Panc1 (cell line): Measurements from ENCODE around the gene EDNRB. TPM values are rescaled to one million over a fixed set of nuclear protein-coding genes. Genes with fewer than 3 reads are reported as not detected.

ENCODE experiments used
- ATAC-seq: fragments of 200-7000 bp; cut with Tn5 transposase; 2 replicates; pipeline ENCODE4 v1.9.1; 2020; ENCODE audit warnings: mild to moderate bottlenecking, moderate library complexity
- BruUV-seq: library from RNA; stranded (reverse); fragments of 400-500 nt; replicated peaks from 2 replicates; lab custom pipeline; 2021; lab: Mats Ljungman, UMichigan
- CTCF ChIA-PET: fragments of 300-600 bp; sonication (Branson Sonifier 250); formaldehyde crosslinking; loops from one replicate; lab custom pipeline; 2022; ENCODE audit warnings: antibody characterized with exemption; lab: Charles Lee
- POLR2A ChIA-PET: fragments of 300-600 bp; sonication (Branson Sonifier 250); formaldehyde crosslinking; loops from one replicate; lab custom pipeline; 2022; ENCODE audit warnings: antibody characterized with exemption; lab: Charles Lee
- DNase-seq: peaks from one replicate; pipeline ENCODE4 v3.0.0-alpha.2; 2010; ENCODE audit warnings: low read depth, low spot score
- H3K27ac ChIP-seq: 2 replicates; pipeline ENCODE4 v1.5.1; 2011; ENCODE audit warnings: mild to moderate bottlenecking, low read length, inconsistent platforms
- H3K27me3 ChIP-seq: fragments of 200-500 bp; sonication (Bioruptor generic); 2 replicates; pipeline ENCODE4 v1.6.0; 2014; ENCODE audit warnings: low read length, inconsistent platforms; ENCODE audit not compliant: control insufficient read depth, insufficient read depth
- H3K36me3 ChIP-seq: fragments of 200-500 bp; sonication (Bioruptor generic); 2 replicates; pipeline ENCODE4 v1.5.1; 2014; ENCODE audit warnings: inconsistent platforms, mild to moderate bottlenecking, low read length, moderate library complexity; ENCODE audit not compliant: control insufficient read depth, insufficient read depth
- H3K4me1 ChIP-seq: 2 replicates; pipeline ENCODE4 v1.5.1; 2011; ENCODE audit warnings: inconsistent platforms, mild to moderate bottlenecking, low read length, moderate library complexity; ENCODE audit not compliant: control insufficient read depth, insufficient read depth
- H3K4me3 ChIP-seq, 2 experiments: 2 replicates each; pipeline ENCODE4 v1.5.1; 2011 to 2012; ENCODE audit warnings: low read depth in 2 of 2, low read length in 2 of 2, mild to moderate bottlenecking in 2 of 2, inconsistent platforms in 1 of 2, moderate library complexity in 1 of 2
- H3K9me3 ChIP-seq: fragments of 200-500 bp; sonication (Bioruptor generic); 2 replicates; pipeline ENCODE4 v1.5.1; 2014; ENCODE audit warnings: low read depth, mild to moderate bottlenecking, inconsistent platforms, low read length, moderate library complexity; ENCODE audit not compliant: control insufficient read depth, insufficient read depth
- CTCF ChIP-seq: fragments of 450-650 bp; IDR thresholded peaks from 2 replicates; pipeline ENCODE4 v1.5.1; 2017; ENCODE audit warnings: mild to moderate bottlenecking
- POLR2AphosphoS5 ChIP-seq: IDR thresholded peaks from 2 replicates; pipeline ENCODE4 v1.6.1; 2012; ENCODE audit warnings: mild to moderate bottlenecking, low read depth, low read length, moderate library complexity
- REST ChIP-seq, 2 experiments: IDR thresholded peaks; 2 replicates each; pipeline ENCODE4 v1.6.1; 2011 to 2012; ENCODE audit warnings: low read depth in 2 of 2, control low read depth in 1 of 2, low read length in 1 of 2, mild to moderate bottlenecking in 1 of 2, moderate library complexity in 1 of 2; ENCODE audit not compliant: insufficient read depth in 1 of 2
- SIN3A ChIP-seq: IDR thresholded peaks from 2 replicates; pipeline ENCODE4 v1.6.1; 2012; ENCODE audit warnings: low read depth, mild to moderate bottlenecking, low read length, moderate library complexity, borderline replicate concordance; ENCODE audit not compliant: insufficient read depth
- TCF7L2 ChIP-seq: IDR thresholded peaks from 2 replicates; pipeline ENCODE4 v1.6.1; 2011; ENCODE audit warnings: mild to moderate bottlenecking, low read depth, low read length, inconsistent platforms
- in situ Hi-C: cut with HindIII; loops from 2 replicates; pipeline ENCODE4 v1.10.0; 2016; ENCODE audit warnings: low sequenced_read_pairs, low pct_unique_long_range_greater_than_20kb
- intact Hi-C: fragments of 100-400 bp; cut with micrococcal nuclease; formaldehyde crosslinking; loops from one replicate; pipeline ENCODE4 v1.10.0; 2022; ENCODE audit not compliant: unreplicated experiment
- total RNA-seq: library from RNA; stranded (reverse); gene quantifications from one replicate; pipeline ENCODE4 v1.2.1, GENCODE V29; 2021; ENCODE audit not compliant: unreplicated experiment

Gene EDNRB
- total RNA-seq, 1 experiment from 2014 or later = 0.18 TPM

DNA sequence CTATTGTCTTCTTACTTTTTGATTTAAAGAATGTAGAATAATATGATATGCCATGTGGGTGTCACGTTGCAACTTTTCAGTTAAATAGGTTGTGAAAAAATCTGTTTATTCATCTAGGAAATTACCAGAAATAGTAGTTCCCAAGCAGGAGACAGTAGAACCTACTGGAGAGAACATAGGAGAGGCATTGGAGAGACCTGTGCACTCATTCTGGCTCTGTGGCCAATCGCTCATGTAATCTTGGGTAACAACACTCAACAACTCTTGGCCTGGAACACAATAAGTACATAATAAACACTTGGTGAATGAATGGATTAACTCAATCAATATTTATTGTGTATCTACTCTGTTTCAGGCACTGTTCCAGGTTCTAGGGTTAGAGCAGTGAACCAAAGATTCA lies 35.3 kb downstream of the EDNRB start:
- no peaks in the 10 kb centered on the region for H3K9me3 ChIP-seq
- H3K4me3 ChIP-seq = no peak overlapping the region
- H3K27me3 ChIP-seq = no peaks in the 10 kb centered on the region
- no peak overlapping the region for H3K27ac ChIP-seq
- ATAC-seq (no peak), DNase-seq (no peak)
- ChIA-PET CTCF (no interaction called here), POLR2A (no interaction called here)
- no peaks in the 10 kb centered on the region for H3K36me3 ChIP-seq
- in situ Hi-C loops = no loop called here
- no TSS peak for BruUV-seq
- intact Hi-C loops = no loop called here
- H3K4me1 ChIP-seq = no peaks in the 10 kb centered on the region
- TF ChIP-seq SIN3A (no peak), POLR2AphosphoS5 (no peak), CTCF (no peak), REST (IDR thresholded peaks at IDR 0.05; ENCODE audit: insufficient read depth in 1 of 2, low read depth in 2 of 2, low read length in 1 of 2) (no peak), TCF7L2 (no peak)

DNA sequence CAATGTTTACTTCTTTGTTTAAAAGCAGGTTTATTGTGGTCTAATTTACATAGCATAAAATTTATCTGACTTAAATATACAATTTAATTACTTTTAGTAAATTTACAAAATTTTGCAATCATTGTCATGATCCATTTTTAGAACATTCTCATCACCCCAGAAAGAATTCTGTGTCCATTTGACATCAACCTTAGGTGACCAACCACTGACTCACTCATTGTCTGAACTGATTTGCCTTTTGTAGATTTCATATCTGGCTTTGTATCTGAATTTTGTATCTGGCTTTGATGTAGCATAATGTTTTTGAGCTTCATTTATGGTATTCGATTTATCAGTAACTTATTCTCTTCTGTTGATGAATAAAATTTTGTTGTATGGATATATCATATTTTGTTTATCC lies 40.4 kb downstream of the EDNRB start:
- TF ChIP-seq SIN3A (no peak), REST (IDR thresholded peaks at IDR 0.05; ENCODE audit: insufficient read depth in 1 of 2, low read depth in 2 of 2, low read length in 1 of 2) (no peak), POLR2AphosphoS5 (no peak), CTCF (no peak), TCF7L2 (no peak)
- Histone ChIP-seq H3K4me1 (no peaks in the 10 kb centered on the region), H3K4me3 (no peak overlapping the region), H3K9me3 (no peaks in the 10 kb centered on the region), H3K27me3 (no peaks in the 10 kb centered on the region), H3K27ac (no peak overlapping the region), H3K36me3 (no peaks in the 10 kb centered on the region)
- in situ Hi-C loops = no loop called here
- intact Hi-C loops = no loop called here
- BruUV-seq = no TSS peak
- ChIA-PET POLR2A (no interaction called here), CTCF (no interaction called here)
- DNase-seq (no peak), ATAC-seq (no peak)
